ENCODE data around the gene TMEFF1.

TMEFF1 gene

DNA sequence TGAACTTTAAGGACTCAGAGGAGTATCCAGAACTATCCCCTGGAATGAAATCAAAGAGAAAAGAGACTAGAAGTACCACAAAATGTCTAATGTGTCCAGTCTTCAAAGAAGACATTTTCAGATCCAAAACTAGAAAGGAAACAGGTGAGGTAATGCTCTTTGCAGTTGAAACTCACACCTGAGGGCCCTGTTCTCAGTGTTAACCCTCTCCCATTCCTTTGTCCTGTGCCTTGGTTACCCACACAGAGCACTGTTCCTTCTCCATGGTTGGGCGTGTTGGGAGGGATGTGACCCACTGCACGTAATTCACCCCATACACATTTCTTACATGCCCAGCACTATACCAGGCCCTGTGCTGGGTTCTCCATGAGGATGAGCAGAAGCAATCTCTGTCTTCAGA is 24.7 kb upstream of the TMEFF1 start:
- DNase-seq = no peak

DNA sequence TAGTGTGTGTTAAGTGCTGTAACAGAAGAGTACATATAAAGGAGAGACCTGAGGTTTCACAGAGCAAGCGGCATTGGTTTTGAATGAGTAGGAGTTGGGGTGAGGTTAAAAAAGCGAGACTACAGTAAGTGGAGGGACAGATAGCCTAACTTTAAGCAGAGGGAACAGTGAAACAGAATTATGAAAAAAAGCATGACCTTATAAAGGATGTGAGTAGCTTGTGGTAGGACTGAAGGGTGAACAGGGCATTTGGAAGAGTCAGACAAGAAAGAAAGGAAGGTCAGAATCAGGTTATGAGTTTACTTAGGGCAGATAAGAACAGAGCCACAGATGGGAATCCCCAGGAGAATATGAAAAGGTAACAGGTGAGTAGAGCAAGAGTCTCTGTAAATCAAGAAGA is 23.5 kb upstream of the TMEFF1 start:
- no peak for DNase-seq

DNA sequence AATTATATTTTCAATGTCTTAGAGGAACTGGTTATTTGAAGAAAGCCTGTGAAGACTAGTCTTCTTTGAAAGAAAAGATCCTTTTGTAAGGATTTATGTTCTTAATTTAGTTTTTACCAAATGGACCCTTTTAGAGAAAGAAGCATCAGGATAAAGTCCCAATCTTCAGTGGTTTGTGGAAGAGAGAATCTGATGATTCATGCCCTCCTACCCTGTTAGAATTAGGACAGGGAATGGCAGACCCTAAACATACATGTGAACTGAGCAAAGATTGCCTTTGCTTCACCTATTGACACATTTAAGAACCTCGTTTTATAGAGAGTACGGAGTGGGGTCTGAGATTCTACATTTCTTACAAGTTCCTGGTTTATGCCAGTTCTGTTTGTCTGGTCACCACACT is 20.1 kb upstream of the TMEFF1 start:
- DNase-seq = no peak

DNA sequence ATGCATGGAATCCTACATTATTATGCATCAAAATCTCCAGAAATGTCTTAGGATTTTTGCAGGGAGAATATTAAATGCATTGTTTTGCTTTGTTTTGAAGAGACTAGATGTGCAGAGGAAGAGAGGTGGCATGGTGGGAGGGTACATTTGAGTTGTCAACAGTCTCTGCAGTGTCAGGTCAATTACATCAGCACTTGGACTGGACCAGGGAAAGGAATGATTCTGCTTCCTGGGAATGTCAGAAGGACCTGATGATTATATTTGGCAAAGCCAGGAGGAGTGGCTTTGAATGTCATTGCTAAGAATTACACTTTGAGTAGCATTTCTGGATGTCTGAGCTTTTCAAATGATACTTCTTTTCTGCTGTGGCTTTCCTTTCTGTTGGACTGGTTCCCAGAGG is 17.5 kb upstream of the TMEFF1 start:
- DNase-seq = no peak

DNA sequence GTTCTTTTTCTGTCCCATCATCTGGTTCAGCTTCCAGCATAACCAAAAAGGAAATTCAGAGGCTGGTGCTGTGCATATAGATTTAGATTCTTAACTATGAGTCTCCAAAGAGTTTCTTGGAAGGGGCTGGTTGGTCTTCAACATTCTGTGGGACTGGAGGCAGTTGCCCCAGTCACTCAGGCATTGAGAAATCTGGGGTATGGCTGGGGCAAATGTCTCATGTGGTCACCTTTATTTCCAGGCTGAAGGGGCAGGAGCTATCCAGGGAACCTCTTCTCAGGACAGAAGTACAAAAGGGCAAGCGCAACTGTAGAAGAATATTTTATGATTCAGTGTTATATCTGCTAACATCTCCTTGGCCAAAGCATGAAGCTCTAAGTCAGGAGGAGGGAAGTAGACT is 15.4 kb upstream of the TMEFF1 start:
- no peak for DNase-seq

DNA sequence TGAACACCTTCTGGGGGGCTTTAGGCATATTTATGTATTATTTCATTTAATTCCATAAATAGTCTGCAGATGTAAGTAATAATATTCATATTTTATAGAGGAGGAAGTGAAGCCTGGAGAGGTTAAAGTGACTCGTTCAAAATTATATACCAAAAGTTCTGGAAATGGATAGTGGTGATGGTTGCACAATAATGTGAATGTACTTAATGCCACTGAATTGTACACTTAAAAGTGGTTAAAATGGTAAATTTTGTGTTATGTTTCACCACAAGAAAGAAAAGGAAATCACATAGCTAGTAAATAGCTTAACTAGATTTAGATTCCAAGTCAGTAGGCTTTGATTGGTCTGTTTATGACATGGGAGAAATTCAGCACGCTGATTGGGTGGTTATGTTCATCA is 13.0 kb upstream of the TMEFF1 start:
- DNase-seq = no peak

DNA sequence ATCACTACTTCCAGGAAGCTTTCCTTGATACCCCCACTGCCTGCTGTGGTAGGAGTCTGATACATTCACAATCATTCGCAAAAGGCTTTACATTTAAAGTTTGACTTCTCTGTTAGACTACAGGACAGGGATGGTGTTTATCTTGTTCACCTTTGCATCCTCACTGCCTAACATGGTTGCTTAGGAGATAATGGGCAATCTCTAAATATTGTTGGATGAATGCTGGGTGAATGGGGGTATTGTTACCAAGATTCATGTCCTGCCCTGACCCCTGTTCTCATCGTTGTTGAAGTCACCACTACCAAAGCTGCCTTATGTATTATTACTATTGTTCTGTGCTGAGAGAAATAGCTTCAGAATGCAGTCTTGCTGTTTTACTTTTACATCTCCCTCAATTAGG is 7.7 kb upstream of the TMEFF1 start:
- DNase-seq = no peak

DNA sequence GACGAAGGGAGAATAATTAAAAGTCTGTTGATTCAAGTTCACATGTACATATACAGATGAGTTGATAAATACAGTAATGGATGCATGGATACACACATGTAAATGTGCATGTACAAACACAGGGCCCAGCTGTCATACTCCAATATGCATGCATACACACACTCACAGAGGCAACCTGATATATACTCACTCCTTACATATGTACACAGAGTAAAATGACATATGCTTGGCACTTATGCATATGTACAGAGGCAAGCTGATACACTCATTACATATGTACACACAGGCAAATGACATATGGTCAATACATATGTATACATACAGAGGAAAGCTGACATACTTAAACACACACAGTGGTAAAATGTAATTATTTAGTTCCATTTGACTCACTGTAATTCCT is 7.2 kb upstream of the TMEFF1 start:
- no peak for DNase-seq

DNA sequence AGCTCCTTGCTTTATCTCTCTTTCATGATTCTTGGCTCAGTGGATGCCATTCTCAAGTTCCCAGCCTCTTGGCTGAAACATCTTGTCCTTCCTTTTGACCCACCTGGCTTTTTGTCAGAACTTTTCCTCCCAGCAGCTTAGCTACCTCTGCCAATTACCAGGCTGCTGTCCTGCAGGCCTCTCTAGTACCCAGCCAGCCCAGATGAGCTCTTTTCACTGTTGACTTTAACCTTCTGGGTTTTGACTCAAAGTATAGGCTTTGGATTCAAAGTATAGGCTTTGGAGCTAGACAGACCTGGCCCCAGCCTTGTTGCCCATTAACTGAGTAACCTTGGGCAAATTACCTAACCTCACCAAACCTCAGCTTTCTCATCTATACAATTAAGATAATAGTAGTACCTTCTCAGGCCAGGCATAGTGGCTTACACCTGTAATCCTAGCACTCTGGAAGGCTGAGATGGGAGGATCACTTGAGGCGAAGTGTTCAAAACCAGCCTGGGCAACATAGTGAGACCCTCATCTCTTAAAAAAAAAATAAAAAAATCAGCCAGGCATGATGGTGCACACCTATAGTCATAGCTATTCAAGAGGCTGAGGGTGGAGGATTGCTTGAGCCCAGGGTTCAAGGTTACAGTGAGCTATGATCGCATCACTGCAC is 6.6 kb upstream of the TMEFF1 start:
- DNase-seq = no peak

DNA sequence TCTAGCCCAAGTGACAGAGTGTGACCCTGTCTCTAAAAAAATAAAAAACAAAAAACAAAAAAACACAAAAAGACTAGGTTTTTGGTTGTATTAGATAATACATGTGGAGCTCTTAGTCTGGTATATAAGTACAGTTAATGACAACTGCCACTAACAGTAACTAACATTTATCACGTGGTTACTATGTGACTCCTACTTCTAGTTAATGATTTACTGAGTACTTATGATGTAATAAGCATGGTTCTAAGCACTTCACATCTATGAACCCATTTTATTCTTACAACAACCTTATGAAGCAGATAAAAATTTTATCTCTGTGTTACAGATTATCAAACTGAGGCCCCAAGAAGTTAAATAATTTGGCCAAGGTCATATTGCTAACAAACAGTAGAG is 6.1 kb upstream of the TMEFF1 start:
- DNase-seq = no peak

DNA sequence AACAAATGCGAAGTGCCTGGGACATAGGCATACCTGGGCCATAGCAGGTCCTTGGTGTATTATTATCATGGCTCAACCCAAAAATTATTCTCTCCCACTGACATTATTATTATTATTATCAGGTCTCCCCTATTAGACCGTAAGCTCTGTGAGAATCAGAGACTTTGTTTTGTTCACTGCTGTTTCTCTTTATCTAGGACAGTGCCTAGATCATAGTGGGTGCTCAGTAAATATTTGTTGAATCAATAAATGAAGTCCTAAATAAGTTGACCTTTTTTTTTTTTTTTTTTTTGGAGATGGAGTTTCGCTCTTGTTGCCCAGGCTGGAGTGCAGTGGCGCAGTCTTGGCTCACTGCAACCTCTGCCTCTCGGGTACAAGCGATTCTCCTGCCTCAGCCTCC is 4.9 kb upstream of the TMEFF1 start:
- no peak for DNase-seq

DNA sequence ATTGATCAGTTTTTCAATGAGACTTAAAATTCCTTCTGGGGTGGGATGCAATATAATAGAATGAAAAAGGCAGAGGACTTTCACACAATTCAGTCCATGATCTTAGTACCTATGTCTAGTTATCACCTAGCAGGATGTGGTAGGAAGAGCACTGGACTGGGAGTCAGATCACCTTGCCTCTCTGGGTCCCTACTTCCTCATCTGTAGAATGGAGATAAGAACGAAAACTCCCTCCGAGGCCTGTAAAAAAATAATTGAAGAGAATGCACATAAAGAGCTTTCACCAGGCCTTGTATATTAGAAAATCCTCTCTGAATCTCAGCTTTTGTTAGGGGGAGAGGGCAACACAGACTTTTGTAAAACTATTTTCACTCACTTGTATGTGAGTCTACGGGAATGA is 681 bp upstream of the TMEFF1 start:
- DNase-seq = no peak

DNA sequence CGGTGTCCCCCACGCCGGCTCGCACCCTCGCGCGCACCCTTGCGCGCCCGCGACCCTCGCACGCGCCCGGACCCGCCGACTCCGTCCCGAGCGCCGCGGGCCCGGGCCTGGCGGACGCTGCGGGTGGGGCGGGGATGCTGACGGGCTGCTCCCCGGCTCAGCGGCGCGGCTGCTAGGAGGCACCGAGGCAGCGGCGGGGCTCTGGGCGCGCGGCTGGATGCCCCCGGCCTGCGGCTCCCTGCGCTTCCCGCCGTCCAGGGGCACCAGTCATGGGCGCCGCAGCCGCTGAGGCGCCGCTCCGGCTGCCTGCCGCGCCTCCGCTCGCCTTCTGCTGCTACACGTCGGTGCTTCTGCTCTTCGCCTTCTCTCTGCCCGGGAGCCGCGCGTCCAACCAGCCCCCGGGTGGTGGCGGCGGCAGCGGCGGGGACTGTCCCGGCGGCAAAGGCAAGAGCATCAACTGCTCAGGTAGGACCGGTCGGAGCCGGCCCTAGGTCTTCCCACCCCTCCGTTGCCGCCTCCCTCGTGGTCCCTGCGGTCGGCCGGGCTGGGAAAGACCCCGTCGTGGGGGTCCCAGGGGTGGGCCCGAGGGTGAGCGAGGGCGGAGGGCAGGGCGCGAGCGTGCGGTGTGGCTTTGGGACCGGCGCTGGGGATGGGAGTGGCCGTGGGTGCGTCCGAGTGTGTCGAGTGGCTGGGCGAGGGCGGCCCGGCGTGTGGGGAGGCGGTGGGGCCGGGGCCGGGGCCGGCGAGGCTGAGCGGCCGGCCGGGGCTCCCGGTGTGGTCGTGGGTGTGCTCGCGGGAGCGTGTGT is 530 bp downstream of the TMEFF1 start:
- peak; percentile 24 for DNase-seq

DNA sequence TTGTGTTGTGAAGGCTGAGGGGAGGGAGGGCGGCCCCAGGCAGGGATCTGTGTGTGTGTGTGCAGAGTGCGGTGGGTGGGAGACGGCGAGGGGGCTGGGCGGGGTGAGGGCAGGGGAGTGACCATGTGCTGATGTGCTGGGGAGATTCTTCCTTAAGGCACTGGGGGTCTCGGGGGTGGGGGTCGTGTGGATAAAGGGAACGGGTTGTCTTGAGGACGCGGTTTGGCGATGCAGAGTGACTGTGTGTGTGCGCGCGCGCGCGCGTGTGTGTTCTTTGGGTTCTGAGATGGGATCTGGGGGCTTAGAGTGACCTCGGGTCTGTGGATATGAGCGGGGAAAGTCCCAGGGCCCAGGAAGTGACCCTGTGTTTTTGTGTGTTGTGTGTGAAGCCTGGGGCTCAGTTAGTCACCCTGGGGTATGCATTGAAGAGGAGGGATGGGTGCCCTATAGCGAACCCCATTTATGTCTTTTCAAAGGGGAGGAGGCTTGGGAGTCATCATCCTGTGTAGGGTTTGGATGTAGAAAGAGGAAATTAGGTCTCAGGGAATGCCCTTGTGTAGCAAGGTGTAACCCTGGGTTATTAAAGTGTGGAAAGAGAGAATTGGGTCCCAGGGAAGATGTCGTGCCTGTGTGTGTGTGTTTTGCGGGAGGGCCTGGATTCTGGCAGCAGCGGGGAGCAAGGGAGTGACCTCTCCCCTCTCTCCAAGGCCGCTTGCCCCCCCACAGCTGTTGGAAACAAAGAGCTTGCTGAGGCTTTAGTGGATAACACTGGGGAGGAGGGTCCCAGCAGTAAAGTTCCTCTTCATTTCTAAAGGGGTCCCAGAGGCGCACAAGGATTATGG is 1.4 kb downstream of the TMEFF1 start:
- peak; percentile 5 for DNase-seq

DNA sequence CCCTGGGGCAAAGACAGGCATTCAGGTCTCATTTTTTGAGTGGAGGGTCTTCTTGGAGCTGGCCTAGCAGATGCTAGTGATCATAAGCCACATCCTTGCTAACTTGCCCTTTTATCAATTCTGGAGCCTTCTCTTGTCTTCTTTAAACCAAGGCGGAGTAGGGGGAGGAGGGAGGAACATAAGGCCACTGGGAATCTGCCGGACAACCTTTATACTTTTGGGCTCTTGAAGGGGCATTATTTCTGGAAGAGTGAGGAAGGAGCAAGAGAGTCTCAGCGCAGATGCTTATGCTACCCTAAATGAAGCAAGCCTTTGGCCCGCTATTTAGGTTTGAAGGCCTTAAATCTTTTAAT is 2.0 kb downstream of the TMEFF1 start:
- DNase-seq = no peak

DNA sequence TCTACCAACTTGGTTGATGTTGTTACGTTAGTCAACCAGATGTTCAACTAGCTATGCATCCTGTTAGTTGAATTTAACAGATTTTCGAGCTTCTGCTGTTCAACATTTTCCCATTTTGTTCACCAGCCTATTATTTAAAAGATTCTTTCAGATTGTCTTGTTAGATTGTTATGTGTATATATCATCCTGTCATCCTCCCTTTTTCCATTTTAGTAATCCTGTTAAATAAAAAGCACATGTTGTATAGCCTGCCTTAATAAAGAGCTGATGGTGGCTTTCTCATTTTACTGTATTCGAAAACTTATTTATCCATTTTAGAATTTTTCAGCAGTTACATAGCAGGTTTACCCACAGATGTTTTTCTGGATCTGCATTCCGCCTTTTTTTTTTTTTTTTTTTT is 4.3 kb downstream of the TMEFF1 start:
- DNase-seq = no peak

DNA sequence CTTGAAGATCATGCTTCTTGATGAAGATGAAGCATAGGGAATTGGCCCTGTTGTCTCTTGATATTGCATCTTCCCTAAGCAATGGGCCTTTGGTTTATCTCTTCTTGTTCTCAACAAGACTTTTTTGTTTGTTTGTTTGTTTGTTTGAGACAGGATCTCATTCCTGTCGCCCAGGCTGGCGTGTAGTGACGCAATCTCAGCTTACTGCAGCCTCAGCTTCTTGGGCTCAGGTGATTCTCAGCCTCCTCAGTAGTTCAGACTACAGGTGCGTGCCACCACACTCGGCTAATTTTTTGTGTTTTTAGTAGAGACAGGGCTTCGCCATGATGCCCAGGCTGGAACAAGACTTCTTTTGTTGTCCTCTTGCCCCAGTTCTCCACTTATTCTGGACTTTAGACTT is 5.2 kb downstream of the TMEFF1 start:
- DNase-seq = no peak

DNA sequence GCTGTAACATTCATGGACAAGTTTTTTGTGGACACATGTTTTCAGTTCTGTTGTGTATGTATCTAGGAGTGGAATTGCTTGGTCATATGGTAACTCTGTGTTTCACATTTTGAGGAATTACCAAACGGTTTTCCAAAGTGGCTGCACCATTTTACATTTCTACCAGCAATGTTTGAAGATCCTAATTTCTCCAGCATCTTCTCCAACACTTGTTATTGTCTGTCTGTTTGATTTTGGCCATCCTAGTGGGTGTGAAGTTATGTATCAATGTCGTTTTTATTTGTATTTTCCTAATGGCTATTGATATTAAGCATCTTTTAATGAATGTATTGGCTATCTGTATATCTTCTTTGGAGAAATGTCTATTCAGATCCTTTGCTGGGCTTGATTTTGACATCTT is 6.9 kb downstream of the TMEFF1 start:
- no peak for DNase-seq

DNA sequence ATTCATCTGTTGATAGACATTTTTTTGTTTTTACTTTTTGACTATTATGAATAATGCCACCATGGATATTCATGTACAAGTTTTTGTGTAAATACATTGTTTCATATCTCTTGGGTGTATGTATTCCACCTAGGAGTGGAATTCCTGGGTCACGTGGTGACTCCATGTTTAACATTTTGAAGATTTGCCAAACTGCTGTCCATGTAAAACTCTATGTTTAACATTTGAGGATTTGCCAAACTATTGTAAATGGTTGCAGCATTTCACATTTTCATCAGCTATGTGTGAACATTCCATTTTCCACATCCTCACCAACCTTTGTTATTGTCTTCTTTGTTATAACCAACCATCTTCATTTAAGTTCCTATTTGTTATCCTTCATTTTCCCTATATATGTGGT is 12.2 kb downstream of the TMEFF1 start:
- DNase-seq = no peak

DNA sequence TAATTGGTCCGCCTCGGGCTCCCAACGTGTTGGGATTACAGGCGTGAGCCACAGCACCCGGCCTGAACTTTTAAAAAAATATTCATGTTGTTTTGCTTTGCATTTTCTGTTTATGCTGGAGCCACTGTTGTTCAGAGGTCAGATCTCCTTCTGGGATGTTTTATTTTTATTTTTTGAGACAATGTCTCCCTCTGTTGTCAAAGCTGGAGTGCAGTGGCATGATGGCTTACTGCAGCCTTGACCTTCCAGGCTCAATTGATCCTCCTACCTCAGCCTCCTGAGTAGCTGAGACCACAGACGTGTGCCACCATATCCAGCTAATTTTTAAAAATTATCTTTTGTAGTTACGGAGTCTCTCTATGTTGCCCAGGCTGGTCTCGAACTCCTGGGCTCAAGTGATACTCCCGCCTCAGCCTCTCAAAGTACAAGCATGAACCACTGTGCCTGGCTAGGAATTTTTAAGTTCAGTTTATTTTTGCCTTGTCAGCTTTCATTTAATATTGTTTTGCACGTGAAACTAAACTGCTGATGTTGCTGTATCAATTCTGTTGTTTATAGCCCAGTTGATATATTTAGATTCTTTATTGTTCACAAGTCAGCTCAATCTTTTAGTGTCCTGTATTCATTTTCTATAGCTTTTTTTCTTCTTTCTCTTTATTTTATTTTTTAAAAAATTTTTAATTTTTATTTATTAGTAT is 13.7 kb downstream of the TMEFF1 start:
- DNase-seq = no peak

DNA sequence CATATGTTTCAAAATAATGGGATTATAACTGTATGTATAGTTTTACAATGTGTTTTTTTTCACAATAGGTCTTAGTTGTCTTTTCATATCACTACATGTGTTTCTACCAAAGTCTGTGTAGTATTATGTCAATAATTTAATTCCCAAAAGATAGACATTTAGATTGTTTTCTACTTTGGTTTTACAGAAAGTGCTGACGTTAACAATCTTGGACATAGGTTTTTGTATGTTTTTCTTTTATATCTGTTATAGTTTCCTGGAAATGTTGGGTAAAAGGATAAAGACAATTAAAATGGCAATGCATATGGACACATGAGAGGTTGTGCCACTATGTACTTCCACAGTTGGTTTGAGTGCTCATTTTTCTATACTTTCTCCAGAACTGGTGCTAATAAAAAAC is 15.2 kb downstream of the TMEFF1 start:
- no peak for DNase-seq

DNA sequence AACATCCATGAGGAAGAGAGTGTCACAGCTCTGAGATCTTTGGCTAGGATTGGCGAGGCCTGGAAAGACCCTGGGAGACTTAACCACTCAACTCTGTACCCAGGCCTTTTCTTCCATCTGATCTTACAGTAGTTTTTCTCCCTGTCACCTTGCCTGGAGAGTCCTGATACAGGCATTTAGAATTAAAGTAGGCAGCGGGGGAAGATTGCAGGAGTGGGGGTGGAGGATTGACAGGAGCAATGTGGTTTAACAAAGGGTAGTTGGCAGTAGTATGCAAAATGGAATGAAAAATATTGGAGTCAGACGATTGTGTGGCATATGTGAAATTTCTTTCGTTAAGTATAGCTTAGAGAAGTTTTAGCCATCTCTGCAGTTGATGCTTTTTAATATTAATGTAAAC is 16.9 kb downstream of the TMEFF1 start:
- DNase-seq = no peak

DNA sequence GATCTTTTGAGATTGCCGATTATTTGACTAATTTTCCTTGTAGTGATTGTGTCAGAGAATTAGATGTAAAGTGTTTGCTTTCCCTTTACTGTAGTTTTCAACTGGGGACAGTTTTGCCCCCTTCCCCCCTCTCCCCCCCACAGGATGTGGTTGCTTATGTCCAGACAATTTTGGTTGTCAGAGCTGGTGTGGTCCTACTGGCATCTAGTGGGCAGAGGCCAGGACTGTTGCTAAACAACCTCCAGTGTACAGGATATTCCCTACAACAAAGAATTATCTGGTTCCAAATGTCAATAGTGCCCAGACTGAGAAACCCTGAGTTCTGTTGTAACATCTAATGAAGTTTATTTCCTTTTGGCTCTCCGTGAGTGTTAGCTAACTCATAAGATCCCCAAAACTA is 20.0 kb downstream of the TMEFF1 start:
- DNase-seq = no peak

All from activated gamma-delta T cell (primary cell).